ENCODE data around the gene EIF3J.
"Not testable (repeated sequence)": the region's sequence is repeated elsewhere in the genome, so short reads cannot be mapped to it uniquely, and the experiment has no call there.

Gene EIF3J

DNA sequence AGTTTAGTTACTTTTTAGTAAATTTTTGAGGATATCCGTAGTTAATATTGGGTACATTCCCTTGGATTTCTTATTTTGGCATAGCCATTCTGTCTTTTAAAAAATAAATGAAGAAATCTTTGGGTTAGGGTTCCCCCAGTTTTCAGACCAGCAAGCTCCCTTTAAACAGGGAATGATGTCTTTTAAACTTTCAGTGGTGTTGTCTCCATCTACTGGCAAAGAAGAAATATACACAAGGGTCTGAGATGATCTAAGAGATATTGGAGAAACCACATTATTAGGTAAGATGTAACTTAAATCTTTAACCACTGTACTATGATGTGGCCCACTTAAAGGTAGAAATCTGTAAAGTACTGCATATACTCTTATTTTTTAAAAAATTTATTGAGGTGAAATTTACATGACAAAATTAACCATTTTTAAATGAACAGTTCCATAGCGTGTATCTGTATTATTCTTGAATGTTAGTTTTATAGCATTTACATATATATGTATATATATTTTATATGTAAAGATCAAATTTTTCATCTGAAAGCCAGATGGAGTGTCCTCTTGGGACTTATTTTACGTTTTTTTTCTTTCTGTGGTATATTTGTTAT is 35.1 kb upstream of the EIF3J start:
- TF ChIP-seq, protein P1, sequence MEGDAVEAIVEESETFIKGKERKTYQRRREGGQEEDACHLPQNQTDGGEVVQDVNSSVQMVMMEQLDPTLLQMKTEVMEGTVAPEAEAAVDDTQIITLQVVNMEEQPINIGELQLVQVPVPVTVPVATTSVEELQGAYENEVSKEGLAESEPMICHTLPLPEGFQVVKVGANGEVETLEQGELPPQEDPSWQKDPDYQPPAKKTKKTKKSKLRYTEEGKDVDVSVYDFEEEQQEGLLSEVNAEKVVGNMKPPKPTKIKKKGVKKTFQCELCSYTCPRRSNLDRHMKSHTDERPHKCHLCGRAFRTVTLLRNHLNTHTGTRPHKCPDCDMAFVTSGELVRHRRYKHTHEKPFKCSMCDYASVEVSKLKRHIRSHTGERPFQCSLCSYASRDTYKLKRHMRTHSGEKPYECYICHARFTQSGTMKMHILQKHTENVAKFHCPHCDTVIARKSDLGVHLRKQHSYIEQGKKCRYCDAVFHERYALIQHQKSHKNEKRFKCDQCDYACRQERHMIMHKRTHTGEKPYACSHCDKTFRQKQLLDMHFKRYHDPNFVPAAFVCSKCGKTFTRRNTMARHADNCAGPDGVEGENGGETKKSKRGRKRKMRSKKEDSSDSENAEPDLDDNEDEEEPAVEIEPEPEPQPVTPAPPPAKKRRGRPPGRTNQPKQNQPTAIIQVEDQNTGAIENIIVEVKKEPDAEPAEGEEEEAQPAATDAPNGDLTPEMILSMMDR (IDR thresholded peaks at IDR 0.05; ENCODE audit: extremely low read depth, missing control alignments) = peak; percentile 23
- DNase-seq (ENCODE audit: low spot score) = peak; percentile 36

DNA sequence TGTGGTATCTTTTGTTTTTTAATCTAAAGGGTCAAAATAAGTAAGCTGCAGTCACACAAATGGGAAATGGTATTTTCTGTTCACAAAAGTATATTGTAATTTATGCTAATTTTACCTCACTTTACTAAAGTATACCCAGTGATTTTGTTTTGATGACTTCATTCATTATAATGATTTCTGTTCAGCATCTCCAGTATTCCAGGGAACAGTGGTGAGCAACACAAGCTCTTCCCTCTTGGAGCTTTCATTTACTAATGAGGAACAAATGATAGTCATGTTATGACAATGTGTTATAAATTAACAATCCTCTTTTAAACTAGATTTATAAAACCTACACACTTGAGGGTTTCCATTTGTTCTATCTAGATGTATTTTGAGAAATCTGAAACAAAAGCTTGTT is 20.5 kb upstream of the EIF3J start:
- TF ChIP-seq, protein P1 (IDR thresholded peaks at IDR 0.05; ENCODE audit: extremely low read depth, missing control alignments) = no peak
- DNase-seq (ENCODE audit: low spot score) = no peak

DNA sequence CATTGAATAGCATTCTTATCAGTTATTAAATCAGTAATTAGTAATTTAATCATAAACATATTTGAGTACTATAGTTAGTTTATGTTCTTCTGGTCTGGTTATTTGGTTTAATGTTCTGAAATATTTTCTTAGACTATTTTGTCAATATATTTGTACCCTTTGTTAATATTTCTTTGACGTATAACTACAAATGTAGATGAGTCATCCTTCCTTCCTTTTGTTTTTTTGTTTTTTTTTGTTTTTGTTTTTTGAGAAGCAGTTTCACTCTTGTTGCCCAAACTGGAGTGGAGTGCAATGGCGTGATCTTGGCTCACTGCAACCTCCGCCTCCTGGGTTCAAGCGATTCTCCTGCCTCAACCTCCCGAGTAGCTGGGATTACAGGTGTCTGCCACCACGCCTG is 17.4 kb upstream of the EIF3J start:
- TF ChIP-seq, protein P1 (IDR thresholded peaks at IDR 0.05; ENCODE audit: extremely low read depth, missing control alignments) = no peak
- DNase-seq (ENCODE audit: low spot score) = no peak

DNA sequence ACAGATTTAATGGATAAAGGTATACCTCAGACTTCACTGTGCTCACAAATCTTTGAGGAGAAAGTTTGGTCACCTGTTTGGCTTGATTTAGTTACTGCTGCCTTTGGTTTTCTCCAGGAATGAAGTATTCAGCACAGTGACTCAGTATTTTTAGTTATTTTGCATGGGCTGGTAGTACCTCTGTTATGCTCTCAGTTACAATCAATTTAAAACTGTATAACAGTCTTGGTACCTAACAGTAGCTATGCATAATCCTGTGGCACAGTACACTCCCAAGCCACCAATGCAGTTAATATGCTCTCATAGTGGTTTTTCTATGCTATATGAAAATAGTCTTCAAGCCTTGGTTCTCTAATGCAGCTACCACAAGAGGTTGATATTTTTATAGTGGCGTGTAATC is 11.9 kb upstream of the EIF3J start:
- TF ChIP-seq, protein P1 (IDR thresholded peaks at IDR 0.05; ENCODE audit: extremely low read depth, missing control alignments) = no peak
- DNase-seq (ENCODE audit: low spot score) = no peak

DNA sequence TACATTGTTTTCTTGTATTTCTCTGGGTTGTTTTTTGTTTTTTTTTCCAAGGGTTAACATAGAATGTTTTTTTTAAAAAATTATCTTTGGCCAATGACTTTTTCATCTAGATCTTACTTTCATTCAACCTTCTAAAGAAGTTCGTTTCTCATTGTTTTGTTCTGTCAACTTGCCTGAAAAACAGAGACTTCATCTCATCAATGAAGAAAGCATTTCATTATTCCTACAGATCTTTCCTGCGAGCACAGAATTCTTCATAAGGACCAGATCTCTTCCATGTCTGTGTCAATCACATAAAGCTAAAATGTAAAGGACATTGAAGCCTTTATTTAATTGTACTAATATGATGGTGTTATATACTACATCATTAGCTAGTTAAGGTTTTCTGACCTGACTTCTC is 9.7 kb upstream of the EIF3J start:
- TF ChIP-seq, protein P1 (IDR thresholded peaks at IDR 0.05; ENCODE audit: extremely low read depth, missing control alignments) = no peak
- DNase-seq (ENCODE audit: low spot score) = no peak

DNA sequence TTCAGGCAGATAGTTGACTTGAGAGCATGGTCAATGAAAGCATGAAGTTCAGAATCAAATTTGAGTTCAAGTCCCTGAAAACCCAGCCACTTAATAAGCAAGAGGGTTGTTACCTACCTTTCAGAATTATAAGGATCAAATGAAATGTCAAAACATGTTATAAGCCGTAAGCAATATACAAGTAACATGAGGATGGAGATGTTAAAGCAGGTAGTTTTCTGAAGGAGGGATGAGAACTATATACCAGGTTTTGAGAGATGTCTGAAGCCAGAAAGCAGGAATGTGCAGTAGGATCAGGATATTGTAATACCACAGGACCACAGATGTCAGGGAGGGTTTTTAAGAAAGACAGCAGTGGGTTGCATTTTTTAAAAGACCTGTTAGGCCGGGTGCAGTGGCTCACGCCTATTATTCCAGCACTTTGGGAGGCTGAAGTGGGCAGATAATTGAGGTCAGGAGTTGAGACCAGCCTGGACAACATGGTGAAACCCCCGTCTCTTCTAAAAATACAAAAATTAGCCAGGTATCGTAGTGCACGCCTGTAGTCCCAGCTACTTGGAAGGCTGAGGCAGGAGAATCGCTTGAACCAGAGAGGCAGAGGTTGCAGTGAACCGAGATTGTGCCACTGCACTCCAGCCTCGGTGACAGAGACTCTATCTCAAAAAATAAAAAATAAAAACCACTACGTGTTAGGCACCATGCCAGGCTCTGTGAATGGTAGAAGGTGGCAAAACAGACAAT is 6.9 kb upstream of the EIF3J start:
- no peak for DNase-seq (ENCODE audit: low spot score)
- TF ChIP-seq, protein P1 (IDR thresholded peaks at IDR 0.05; ENCODE audit: extremely low read depth, missing control alignments) = no peak

DNA sequence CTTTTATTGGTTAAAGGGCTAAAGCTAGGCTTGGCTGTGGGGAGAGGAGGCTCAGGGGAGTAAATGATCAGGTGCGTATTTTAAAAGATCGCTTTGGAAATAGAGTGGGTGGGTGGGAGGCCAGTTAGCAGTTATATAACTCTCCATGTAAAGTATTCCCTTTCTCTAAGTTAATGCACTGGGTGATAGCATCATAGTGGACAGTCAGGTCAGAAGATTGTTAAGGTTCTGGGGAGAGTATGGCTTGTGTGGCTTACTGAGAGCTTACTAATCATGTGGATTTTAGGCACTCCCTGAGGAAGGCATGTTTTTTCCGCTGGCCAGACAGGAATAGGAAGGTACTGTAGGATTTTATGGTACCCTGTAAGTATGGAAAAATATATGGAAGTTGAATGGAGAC is 6.3 kb upstream of the EIF3J start:
- TF ChIP-seq, protein P1 (IDR thresholded peaks at IDR 0.05; ENCODE audit: extremely low read depth, missing control alignments) = no peak
- no peak for DNase-seq (ENCODE audit: low spot score)

DNA sequence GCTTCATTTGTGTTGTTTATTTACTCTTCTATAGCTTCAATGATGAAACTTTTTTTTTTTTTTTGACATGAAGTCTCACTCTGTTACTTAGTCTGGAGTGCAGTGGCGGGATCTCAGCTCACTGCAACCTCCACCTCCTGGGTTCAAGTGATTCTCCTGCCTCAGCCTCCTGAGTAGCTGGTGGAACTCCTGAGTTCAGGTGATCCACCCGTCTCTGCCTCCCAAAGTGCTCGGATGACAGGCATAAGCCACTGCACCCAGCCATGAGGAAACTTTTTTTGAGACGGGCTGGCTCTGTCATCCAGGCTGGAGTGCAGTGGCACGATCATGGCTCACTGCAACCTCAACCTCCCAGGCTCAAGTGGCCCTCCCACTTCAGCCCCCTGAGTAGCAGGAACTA is 4.7 kb upstream of the EIF3J start:
- DNase-seq (ENCODE audit: low spot score) = not testable (repeated sequence)

All from GM20000 (cell line).